Measurements from ENCODE around the gene PMEPA1. TPM values are rescaled to one million over a fixed set of nuclear protein-coding genes. Genes with fewer than 3 reads are reported as not detected.
A peak's percentile ranks its signal among the peaks of the same experiment; 100 is the strongest.

PMEPA1 gene
- total RNA-seq, 1 donor from 2014 or later, result 49.4 TPM

DNA sequence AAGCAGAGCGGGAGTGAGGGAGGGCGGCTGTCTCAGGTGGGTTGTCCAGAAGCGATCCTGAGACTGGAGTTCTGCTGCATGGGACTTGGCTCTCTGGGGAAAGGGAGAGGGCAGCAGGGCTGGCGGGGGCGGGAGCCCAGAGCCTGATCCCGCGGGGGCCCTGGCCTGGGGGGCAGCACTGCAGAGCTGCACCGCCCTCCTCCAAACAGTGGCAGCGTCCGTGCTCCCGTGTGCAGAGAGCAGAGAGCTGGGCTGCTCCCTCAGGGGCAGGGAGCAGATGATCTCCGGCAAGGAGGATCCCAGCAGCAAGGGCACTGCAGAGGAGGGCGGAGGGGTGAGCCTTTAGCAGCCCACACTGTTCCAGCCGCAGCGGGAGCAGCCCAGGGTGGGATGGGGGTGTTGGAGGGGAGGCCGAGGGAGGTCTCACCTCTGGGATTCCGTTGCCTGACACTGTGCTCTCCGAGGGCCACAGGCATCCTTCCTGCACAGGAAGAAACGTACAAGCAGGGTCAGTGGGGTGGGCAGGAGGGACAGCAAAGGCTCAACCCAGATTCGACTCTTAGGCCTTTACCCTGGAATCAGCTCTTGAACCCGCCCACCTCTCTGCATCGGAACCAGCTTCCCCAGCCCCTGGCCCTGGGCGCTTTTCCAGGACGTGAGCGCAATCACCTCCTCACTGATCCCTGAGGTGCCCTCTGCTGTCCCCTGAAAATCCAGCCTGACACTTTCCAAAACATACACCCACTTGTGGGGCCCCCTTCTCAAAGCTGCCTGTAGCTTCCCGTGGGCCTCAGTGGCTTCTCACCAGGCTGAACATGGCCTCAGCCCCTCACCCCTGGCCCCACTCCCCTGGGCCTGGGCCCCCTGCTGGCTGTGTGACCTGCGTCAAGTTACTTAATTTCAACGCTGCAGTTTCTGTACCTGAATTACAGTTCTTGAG, 56.9 kb downstream of the PMEPA1 start:
- Histone ChIP-seq H3K27me3 (ENCODE audit: insufficient read depth, low read length) (no peaks in the 10 kb centered on the region), H3K4me1 (ENCODE audit: insufficient read depth, low read length) (peaks cover 11% of the 10 kb centered on the region), H4K20me1 (ENCODE audit: insufficient read depth, low read length) (peaks cover 85% of the 10 kb centered on the region), H3K9me3 (ENCODE audit: insufficient read depth, low read depth, low read length) (no peaks in the 10 kb centered on the region), H3K9ac (ENCODE audit: low read length) (no peak overlapping the region), H3K79me2 (ENCODE audit: insufficient read depth, low read length) (peaks cover 31% of the 10 kb centered on the region), H3K27ac (ENCODE audit: low read depth, low read length) (no peak overlapping the region), H3K36me3 (ENCODE audit: insufficient read depth, low read length) (peaks cover 21% of the 10 kb centered on the region), H3K4me3 (ENCODE audit: insufficient read depth, low read depth, low read length) (no peak overlapping the region), H2AFZ (ENCODE audit: low read depth, low read length) (no peak overlapping the region), H3K4me2 (ENCODE audit: low read length) (no peak overlapping the region)
- Mint-ChIP-seq H3K4me3 (ENCODE audit: unreplicated experiment) (no peak overlapping the region), H3K9me3 (ENCODE audit: unreplicated experiment) (no peaks in the 10 kb centered on the region), H3K36me3 (ENCODE audit: low read depth, unreplicated experiment) (peaks cover 14% of the 10 kb centered on the region), H3K27me3 (ENCODE audit: low read depth, unreplicated experiment) (no peaks in the 10 kb centered on the region), H3K27ac (ENCODE audit: unreplicated experiment) (no peak overlapping the region), H3K4me1 (ENCODE audit: low read depth, unreplicated experiment) (peaks cover 4% of the 10 kb centered on the region)
- FAIRE-seq, result no peak
- no peak for DNase-seq (ENCODE audit: low read depth)
- TF ChIP-seq EZH2 (IDR thresholded peaks at IDR 0.05; ENCODE audit: insufficient read depth, low read length), result no peak
- TF ChIP-seq, protein P1, sequence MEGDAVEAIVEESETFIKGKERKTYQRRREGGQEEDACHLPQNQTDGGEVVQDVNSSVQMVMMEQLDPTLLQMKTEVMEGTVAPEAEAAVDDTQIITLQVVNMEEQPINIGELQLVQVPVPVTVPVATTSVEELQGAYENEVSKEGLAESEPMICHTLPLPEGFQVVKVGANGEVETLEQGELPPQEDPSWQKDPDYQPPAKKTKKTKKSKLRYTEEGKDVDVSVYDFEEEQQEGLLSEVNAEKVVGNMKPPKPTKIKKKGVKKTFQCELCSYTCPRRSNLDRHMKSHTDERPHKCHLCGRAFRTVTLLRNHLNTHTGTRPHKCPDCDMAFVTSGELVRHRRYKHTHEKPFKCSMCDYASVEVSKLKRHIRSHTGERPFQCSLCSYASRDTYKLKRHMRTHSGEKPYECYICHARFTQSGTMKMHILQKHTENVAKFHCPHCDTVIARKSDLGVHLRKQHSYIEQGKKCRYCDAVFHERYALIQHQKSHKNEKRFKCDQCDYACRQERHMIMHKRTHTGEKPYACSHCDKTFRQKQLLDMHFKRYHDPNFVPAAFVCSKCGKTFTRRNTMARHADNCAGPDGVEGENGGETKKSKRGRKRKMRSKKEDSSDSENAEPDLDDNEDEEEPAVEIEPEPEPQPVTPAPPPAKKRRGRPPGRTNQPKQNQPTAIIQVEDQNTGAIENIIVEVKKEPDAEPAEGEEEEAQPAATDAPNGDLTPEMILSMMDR (IDR thresholded peaks at IDR 0.05; ENCODE audit: insufficient read depth, low read depth, low read length), result peak; percentile 4

DNA sequence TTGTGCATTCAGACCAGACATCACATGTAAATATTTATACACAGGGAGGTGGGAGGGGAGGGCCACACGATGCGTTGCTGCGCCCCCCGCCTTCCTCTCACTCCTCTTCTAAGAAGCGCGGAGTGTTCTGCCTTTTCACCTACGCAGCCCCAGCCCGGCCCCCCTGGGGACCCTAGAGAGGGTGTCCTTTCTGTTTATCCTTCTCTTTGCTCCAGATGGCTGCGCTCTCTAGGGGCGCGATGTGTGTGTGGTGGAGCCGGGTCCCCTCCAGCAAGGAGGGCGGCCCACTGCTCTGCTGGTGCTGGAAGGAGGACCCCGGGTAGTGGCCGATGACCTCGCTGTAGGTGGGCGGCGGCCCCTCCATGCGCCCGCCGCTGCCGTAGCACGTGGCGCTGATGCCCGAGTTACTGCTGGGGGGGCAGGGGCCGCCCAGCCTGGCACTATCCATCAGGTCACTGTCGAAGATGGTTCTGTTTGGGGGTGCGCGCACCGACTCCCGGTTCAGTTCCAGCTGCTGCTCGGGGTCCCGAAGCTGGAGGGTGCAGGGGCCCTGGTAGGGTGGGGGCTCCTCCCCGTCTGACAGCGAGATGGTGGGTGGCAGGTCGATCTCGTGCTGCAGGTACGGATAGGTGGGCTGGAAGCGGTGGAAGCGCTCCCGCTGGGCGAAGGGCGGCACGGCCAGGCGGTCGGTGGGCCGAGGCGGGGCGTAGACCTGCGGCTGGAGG, 57.8 kb downstream of the PMEPA1 start:
- peaks cover 23% of the 10 kb centered on the region for H3K79me2 ChIP-seq (ENCODE audit: insufficient read depth, low read length)
- no peaks in the 10 kb centered on the region for H3K9me3 ChIP-seq (ENCODE audit: insufficient read depth, low read depth, low read length)
- no peak overlapping the region for H3K9ac ChIP-seq (ENCODE audit: low read length)
- H2AFZ ChIP-seq (ENCODE audit: low read depth, low read length), result no peak overlapping the region
- H3K4me2 ChIP-seq (ENCODE audit: low read length), result no peak overlapping the region
- peaks cover 3% of the 10 kb centered on the region for H3K9me3 Mint-ChIP-seq (ENCODE audit: unreplicated experiment)
- H3K27ac ChIP-seq (ENCODE audit: low read depth, low read length), result no peak overlapping the region
- H3K27ac Mint-ChIP-seq (ENCODE audit: unreplicated experiment), result no peak overlapping the region
- H3K4me3 ChIP-seq (ENCODE audit: insufficient read depth, low read depth, low read length), result no peak overlapping the region
- H4K20me1 ChIP-seq (ENCODE audit: insufficient read depth, low read length), result peaks cover 77% of the 10 kb centered on the region
- H3K27me3 ChIP-seq (ENCODE audit: insufficient read depth, low read length), result no peaks in the 10 kb centered on the region
- H3K4me1 Mint-ChIP-seq (ENCODE audit: low read depth, unreplicated experiment), result peaks cover 4% of the 10 kb centered on the region
- peaks cover 21% of the 10 kb centered on the region for H3K36me3 ChIP-seq (ENCODE audit: insufficient read depth, low read length)
- H3K27me3 Mint-ChIP-seq (ENCODE audit: low read depth, unreplicated experiment), result no peaks in the 10 kb centered on the region
- TF ChIP-seq, protein P1 (IDR thresholded peaks at IDR 0.05; ENCODE audit: insufficient read depth, low read depth, low read length), result no peak
- H3K4me1 ChIP-seq (ENCODE audit: insufficient read depth, low read length), result peaks cover 11% of the 10 kb centered on the region
- H3K36me3 Mint-ChIP-seq (ENCODE audit: low read depth, unreplicated experiment), result peaks cover 17% of the 10 kb centered on the region
- FAIRE-seq (no peak), DNase-seq (ENCODE audit: low read depth) (no peak)
- no peak overlapping the region for H3K4me3 Mint-ChIP-seq (ENCODE audit: unreplicated experiment)
